HG02759 (cell line): Measurements from ENCODE around the gene KCNT1.

Experiments
- ATAC-seq: cut with Tn5 transposase; IDR thresholded peaks from one replicate; pipeline ENCODE4 v1.9.1; 2021; ENCODE audit warnings: mild to moderate bottlenecking, moderate library complexity; ENCODE audit not compliant: unreplicated experiment

Gene KCNT1

DNA sequence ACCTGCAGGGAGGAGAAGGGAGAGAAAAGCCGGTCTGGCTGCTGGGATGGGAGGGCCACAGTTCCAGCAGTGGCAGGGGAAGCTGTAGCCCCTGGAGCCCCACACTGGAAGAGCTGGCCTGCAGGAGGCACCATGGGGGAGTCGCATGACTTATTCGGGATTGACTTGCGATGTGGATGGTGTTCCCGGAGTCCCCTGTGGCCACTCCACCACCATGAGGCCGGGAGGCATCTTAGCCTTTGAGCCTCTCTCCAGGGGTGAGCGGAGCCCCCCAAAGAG lies 92.0 kb downstream of the KCNT1 start:
- ATAC-seq = no peak

DNA sequence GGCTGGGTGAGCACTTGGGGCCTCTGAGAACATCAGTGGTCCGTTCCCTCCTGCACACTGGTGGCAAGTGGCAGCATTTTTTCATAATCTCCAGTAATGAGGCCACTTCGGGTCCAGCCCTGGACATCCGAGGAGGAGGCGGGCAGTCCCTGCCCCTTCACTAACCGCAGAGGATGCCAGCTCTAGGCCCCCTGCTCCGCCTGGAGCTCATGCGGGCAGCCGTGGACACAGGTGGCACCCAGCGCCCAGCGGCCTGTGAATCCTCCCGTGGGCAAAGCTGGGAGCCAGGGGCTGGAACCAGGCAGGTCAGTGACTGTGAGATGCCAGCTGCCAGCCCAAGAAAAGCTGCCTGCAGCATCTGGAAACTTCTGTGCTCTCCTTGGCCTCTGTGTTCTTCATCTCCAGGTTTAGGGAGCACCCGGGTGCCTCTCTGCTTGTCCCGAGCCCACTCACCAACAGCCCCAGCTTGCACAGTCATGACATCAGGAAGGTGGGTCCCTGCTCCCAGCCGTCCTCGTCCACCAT lies 92.4 kb downstream of the KCNT1 start:
- ATAC-seq = no peak

DNA sequence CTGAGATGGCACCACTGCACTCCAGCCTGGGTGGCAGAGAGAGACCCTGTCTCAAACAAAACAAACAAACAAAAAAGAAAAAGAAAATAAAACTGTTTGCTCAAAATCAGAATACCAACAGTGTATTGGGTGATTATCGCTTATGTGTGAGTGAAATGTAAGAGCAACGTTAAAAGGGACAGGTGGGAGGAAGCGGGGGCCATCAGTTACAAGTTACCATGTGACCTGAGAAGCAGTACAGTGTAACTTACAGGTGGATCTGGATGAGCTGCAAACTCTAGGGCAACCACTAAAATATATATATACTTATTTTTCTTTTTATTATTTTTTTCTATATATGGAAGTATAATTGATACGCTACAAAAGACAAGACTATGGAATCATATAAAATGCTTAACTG lies 93.4 kb downstream of the KCNT1 start:
- ATAC-seq = no peak

DNA sequence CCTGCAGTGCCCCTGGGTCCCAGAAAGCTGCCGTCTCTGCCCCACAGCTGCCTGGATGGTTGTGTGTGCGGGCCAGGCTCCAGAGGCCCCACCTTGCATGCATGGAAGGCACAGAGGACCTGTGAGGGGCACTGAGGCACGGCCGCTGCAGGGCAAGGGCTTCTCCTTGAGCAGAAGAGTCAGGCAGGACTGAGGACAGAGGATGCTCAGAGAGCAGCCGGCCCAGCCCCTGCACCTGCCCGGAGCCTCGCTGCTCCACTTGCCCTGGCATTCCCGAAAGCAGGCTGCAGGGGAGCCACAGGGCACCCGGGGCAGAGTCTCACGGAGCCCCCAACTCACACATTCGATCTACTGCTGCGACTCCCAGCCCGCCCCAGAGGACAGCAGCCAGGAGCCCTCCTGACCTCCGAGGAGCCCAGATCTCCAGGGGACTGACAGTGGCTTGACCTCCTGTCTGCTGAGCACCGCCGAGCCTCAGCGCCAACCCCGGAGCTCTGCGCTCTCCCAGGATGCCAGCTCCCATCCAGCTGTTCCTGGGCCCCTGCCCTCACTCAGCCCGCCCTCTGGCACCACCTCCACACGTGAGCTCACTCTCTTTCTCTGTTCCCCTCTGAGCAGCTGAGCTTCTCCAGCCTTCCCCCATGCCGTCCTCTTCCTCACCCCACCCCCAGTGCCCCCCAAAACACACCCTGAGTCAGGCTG lies 95.0 kb downstream of the KCNT1 start:
- ATAC-seq = no peak

DNA sequence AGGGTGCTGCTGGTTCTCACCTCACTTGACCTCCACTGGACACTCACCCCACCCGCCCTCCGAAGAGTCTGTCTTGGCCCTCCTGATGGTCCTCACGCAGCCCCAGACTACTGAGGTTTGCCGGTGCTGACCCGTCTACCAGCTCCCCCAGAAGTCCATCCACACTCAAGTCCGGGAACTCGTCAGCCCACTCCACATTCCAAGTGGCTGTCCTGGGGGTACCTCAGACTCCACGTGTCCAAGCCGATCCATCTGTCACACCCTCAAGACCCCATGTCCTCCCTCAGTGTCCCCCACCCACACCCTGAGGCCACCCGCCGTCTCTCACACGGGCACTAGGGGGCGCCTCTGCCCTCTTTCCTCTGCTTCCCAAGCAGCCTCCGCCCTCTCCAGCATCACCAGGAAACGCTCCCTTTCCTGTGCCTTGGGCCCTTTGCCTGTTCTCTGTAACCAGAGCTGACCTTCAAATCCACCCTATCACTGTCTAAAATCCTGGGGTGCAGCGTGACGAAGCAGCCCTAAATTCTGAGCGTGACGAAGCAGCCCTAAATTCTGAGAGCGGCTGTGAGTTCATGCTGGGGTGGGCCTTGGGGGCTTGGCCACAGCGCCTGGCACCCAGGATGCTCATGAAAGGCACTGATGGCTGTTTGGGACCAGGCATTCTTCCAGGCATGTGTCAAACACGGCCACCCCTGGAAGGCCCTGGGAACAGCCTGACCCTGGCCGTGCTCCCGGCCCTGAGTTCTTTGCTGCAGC lies 95.7 kb downstream of the KCNT1 start:
- no peak for ATAC-seq

DNA sequence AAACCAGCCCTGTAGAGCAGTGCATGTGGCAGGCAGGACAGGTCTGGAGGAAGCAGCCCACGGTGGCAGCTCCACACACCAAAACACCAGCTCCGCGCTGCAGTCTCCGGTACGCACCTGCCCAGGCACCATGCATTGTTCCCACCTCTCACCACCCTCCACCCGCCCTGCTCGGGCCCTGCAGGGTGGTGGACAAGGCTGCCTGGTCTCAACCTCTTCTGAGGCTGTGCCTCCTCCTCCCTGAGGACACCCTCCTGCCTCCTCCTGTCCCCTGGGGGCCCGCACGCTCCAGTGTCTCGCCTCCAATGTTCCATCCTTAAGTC lies 96.2 kb downstream of the KCNT1 start:
- no peak for ATAC-seq

DNA sequence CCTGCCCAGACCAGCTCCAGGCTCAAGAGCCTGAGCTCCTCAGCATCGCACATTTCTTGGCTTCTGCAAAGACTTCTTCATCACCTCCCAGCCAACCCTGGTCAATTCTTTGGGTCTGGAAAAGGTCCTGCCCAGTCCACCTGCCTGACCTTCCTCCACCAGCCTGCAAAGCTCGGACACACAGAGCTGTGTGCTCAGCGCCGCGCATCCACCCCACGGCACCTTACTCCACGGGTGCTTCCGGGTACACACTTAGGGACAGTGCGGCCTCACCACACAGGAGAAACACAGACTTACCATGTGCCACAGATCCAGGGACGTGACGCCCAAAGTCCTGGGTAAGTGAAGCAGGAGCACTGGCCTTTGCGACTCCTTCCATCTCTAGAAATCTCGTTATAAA lies 97.3 kb downstream of the KCNT1 start:
- no peak for ATAC-seq

DNA sequence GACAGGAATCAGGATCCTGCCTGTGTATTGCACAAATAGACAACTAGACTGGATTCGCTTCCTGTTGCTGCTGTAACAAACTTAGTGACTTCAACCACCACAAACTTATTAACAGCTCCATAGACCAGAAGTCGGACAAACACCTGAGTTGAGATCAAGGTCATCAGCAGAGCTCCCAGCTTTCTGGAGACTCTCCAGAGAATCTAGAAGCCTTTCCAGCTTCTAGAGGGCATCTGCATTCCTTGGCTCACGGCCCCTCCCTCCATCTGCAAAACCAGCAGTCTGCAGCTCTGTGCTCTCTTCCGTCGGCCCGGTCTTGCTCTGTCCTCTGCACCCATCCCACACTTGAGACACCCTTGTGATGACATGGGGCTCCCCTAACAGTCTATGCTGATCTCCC lies 99.1 kb downstream of the KCNT1 start:
- ATAC-seq = no peak

DNA sequence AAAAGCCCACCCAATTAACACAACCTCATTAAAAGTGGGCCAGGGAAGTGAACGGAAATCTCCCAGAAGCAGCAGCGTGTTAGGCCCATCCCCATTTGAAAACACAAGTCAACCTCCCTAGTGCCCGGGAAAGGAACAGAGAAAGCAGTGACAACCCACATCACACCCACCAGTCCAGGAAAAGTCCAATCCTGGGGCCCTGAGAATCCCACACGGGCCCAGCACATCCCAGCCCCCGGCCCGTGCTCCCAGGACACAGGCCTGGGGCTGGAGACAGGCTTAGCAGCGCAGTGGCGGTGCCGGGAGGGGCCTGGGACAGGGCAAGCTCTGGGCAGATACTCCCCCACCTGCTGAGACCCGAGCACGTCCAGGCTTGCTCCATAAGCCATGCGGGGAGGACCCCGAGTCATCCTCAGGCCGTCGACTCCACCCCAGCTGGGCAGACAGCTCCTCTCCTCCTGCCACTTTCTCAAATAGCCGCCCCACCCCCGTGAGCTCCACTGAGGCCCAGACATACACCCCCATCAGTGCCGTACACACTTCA lies 101.0 kb downstream of the KCNT1 start:
- no peak for ATAC-seq

DNA sequence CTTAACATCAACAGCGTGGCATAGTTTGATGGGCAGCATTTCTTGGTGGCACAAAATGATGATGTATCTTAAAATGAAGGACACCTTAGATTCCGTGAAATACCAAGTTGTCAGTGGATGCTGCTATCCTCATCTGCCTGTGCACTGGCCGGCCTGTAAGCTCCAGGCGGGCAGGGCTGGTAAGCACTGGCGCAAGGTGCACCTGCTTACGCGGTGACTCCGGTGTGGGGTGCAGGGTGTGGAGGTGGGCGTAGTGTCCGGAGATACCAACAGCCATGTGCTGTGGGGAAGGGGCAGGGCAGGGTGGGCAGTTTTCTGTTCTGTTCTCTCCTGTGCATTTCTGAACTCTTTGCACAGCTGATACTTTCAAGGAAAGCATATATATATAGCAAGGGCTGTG lies 101.5 kb downstream of the KCNT1 start:
- no peak for ATAC-seq

DNA sequence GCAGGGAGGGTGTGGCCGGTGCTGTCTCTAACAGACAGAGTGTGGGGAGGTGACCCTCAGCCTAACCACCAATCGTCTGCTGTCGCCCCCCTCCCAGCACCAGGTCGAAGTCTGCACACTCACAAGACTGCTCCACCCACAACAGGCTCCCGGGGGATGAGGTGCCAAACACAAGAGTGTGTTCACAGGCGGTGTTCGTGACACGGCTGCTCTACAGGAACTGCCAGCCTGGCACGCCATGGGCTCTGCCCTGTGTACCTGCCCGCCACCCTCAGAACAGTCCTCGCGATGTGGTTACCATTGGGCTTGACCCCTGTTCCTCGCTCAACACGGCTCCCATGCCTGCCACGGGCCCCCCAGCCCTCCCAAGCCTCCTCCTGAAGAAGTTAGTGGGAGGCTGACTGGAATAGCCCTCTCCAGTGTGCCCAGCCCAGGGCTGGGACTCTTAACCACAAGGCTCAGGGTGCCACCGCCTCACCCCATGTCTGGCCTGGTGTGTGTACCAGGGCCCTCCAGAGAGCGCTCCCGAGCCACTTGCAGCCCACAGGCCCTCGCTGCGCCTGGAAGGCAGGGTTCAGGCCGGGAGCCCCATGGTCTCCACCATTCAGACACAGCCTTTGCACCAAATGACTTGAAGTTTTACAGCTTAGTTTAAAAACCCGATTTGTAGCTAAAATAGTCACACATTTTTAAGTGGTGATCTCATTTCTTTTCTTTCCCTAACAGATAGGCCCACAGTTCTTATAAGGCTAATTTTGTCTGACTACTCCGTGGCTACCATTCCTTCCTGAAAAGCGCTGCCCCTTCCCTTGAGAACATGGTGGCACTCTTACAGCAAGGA lies 102.8 kb downstream of the KCNT1 start:
- ATAC-seq = no peak

DNA sequence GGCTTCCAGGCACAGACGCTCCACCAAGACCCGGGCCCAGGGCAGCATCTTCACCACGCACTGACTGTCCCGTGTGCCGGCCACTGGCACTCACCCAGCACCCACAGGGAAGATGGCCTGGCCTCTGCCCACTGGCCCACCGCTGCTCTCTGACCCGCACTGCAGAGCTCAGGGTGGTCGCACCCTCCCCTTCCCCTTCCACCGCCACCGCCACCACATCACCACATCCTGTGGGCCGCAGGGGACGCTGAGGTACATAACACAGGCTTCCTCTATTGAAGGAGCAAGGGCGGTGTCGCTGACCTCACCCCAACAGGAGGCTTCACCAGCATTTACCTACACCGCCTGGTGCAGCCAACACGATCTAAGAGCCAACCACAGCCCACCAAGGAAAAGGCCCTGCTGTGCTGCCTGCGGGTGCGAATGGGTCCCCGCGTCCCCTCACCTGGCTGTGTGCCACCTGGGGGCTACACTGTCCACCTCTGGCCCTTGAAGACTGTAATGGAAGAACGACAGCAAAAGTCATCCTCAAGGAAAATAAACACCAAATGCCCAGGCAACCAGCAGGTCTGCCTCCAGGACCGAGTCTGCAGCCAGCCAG lies 103.5 kb downstream of the KCNT1 start:
- no peak for ATAC-seq

DNA sequence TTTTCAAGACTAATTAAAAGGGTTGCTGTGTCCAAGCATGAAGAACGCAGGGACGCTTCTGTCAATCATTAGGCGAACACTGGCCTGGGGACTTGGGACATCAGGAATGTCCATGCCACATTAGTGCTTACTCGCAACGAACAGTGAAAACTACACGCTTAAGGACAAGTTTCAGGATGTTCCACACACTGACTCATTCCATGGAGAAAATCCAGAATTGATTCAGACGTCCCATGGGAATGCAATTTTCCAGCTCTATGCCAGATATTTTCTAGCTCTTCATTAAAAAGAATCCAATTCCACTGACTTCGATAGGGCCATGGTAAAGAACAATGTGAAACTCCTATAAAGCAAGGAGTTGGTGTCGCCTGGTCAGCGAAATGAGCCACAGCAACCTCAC lies 107.2 kb downstream of the KCNT1 start:
- no peak for ATAC-seq

DNA sequence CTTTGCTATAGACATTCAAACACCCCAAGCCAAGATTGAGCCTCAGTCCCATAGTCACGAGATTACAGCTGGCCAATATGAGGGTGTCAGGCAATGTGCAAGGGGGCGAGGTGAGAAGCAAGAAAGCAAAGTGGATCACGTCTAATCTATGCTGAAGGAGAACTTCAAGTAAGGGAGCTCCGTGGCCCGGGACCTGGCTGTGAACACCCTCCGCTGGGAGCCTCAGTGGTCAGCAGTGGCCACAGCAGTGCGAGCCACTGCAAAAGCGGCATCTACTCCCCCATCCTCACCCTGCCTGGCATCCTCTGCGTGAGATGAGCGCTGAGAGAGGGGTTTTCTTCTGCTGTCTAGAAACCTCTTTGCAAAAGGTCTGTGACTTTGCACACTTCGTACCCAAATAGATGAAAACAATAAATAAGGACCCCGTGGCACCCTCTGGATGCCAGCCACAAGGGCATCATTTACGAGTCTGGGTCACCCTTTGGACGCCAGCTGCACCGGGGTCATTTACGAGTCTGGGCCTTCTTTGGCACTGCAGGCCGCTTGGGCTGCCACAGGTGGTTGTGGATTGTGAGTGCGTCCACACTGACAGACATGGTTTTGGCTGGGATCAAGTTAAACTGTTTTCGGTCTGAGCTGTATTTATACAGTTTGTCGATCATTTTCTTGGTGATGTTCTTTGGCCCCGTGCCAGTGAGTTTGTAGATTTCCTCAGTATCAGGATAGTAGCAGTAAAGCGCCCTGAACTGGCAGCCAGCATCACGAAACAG lies 109.0 kb downstream of the KCNT1 start:
- ATAC-seq = no peak

DNA sequence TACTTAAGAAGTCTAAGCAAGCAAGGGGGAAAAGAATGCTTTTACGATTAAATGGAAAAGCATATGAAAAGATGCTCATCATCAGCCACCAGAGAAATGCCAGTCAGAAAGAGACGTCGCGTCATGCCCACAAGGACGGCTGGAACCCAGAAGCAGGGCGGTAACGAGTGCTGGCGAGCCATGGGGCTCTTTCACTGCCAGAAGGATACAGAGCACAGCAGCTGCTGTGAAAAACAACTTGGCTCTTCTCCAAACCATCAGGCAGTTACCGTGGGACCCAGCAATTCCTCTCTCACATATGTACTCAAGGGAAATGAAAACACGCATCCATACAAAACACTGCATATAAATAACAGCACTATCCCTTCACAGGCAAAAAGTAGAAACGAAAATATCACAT lies 109.8 kb downstream of the KCNT1 start:
- no peak for ATAC-seq

DNA sequence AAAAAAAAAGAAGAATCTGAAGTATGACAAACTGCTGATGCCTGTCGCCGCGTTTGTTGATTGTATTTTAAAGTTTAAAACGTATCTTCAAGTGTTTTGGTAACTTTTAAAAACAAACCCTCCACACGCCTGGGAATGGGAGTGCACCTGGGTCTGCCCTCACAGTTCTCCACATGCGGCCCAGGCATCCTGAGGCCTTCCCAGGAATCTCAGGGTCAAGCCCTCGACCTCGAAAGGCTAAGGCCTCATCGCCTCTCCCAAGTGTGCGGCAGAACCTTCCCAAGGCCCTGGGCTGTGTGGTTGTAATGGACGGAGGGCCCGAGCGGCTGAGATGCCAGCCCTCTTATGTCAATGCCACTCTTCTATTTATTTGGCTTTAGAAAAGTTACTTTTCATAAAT lies 111.0 kb downstream of the KCNT1 start:
- ATAC-seq = no peak

DNA sequence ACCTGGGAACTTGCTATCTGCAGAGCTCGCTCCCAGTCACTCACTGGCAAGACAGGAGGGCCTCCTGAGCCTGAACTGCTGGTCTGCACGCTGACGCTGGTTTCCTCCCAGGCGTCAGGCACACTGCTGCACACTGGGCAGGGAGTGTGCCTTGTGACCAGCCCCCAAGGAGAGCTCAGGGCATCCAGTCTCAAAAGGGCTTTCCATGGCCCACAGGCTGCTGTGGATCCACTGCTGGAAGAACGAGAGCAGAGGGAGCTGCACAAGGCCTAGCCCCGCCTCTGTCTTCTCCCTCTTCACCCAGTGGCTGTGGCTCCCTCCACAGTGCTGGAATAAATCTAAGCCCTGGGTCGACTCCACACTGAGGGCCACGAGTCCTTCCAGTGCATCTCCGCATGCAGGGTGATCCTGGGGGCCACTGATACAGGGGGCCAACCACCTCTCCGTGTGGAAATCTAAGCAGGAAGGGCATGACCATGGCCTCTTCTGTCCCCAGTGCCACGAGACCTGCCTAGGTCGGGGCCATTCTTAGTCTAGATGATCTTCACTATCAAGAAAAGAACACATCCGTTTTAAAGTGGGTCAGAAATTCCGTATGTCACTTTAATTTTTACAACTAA lies 111.8 kb downstream of the KCNT1 start:
- ATAC-seq = no peak

DNA sequence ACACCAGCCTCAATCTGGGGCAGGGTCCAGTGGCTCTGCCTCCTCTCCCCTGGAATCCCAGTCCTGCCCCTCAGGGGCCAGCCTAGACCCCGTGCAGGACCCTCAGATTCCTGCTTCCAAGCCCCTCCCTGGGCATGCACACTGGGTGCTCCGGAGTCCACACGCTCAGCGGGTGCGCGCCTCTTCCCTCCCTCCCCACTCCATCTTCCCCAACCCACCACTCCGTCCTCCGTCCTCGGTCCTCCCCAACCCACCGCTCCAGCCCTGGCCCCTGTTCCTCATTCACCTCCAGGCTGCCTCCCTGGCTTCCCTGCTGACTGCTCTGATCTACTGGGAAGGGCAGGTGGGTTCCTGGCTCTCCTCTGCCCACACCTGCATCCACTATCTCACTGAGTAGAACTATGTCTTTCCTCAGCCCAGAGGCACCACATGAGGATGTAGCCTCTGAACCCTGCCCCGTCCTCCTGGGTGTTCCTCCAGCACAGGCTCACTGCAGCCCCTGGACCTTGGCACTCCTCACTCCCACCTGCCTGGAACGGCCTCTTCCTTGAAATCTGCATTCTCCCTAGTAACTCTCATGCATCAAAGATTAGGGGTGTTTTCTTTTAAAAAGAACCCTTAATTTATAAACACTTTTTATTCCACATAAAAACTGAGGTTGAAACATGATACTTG lies 112.6 kb downstream of the KCNT1 start:
- ATAC-seq = no peak

DNA sequence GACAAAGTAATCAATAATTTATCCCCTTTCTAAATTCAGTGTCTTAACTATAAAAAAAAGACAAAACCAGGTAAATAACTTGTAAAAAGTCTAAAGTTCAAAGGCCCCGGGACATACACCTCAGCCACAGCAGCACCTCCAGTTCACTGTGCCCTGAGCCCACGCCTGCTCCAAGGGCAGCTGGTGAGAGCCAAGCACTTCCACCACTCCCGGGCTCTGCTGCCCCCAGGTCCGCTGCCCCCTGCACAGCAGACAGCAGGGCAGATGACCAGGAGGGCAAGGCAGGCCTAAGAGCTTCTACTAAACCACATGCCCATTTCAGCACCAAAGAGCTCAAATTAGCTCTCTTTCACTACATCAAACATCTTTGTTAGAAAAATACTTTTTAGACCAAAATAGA lies 113.4 kb downstream of the KCNT1 start:
- ATAC-seq = no peak
